Fibroblast of lung (primary cell): ENCODE measurements around the gene SF1.

ENCODE experiments used
- EZH2 ChIP-seq: IDR thresholded peaks from 2 replicates; pipeline ENCODE4 v1.5.1; 2012; ENCODE audit warnings: low read length, control low read depth, mild to moderate bottlenecking; ENCODE audit errors: missing control alignments
- TF ChIP-seq, protein P1 (sequence below), 2 donors: IDR thresholded peaks in 1 of 2; conservative IDR thresholded peaks in 1 of 2; 1 replicate in 1 of 2; 2 replicates in 1 of 2; pipeline ENCODE4 v1.5.1; 2011 to 2012; ENCODE audit warnings: low read length in 2 of 2, control low read depth in 1 of 2, inconsistent platforms in 1 of 2, low read depth in 1 of 2, mild to moderate bottlenecking in 1 of 2

- TF ChIP-seq, protein P1, sequence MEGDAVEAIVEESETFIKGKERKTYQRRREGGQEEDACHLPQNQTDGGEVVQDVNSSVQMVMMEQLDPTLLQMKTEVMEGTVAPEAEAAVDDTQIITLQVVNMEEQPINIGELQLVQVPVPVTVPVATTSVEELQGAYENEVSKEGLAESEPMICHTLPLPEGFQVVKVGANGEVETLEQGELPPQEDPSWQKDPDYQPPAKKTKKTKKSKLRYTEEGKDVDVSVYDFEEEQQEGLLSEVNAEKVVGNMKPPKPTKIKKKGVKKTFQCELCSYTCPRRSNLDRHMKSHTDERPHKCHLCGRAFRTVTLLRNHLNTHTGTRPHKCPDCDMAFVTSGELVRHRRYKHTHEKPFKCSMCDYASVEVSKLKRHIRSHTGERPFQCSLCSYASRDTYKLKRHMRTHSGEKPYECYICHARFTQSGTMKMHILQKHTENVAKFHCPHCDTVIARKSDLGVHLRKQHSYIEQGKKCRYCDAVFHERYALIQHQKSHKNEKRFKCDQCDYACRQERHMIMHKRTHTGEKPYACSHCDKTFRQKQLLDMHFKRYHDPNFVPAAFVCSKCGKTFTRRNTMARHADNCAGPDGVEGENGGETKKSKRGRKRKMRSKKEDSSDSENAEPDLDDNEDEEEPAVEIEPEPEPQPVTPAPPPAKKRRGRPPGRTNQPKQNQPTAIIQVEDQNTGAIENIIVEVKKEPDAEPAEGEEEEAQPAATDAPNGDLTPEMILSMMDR (conservative IDR thresholded peaks at IDR 0.05 in 1 of 2, IDR thresholded peaks at IDR 0.05 in 1 of 2; ENCODE audit: low read depth in 1 of 2, low read length in 2 of 2): no peak
- TF ChIP-seq EZH2: no peak
Observed at GRCh38 chr11:64805481-64805880, 27.1 kb upstream of the SF1 start.
